COLO668 (cell line): ENCODE data around the gene COL27A1.
"Not testable (repeated sequence)": the region's sequence is repeated elsewhere in the genome, so short reads cannot be mapped to it uniquely, and the experiment has no call there.

Experiments used
- DNase-seq: peaks from one replicate; lab custom pipeline; 2025; ENCODE audit not compliant: unreplicated experiment; lab: John Stamatoyannopoulos, UW

COL27A1 gene

DNA sequence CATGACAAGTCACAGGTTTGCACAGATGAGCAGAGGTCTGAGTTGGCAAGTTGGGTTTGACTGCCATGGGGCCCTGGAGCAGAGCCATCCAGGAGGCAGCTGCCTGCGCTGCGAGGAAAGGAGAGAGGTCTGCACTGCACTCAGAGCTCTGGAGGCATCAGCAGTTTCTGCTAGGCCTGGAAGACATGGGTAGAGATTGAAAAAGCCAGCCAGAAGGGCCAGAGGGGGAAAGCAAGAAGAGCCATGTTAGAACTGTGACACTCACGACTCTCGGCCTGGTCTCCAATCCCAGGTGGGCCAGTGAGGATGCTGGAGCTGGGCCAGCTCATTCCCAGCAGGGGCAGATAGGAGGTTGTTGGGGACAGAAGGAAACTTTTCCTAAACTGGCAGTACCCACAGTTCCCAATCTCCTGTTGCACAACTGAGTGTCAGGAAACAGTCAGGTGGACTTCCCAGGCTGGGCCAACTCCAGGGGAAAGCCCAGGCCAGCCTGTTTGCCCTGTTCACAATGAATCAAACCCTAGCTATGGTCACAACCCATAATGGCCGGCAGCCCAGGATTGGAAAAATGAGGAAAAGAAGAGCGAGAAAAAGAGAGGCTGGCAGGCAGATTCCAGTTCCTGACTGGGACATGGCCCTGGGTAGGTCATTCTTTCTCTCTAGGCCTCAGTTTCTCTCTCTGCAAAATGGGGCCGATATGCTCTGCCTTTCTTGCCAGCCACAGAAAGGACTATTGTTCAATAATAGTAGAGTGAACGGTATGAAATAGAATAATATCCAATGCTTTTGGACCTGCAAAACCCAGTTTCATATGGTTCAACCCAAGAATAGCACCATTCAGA, 159.8 kb downstream of the COL27A1 start:
- no peak for DNase-seq

DNA sequence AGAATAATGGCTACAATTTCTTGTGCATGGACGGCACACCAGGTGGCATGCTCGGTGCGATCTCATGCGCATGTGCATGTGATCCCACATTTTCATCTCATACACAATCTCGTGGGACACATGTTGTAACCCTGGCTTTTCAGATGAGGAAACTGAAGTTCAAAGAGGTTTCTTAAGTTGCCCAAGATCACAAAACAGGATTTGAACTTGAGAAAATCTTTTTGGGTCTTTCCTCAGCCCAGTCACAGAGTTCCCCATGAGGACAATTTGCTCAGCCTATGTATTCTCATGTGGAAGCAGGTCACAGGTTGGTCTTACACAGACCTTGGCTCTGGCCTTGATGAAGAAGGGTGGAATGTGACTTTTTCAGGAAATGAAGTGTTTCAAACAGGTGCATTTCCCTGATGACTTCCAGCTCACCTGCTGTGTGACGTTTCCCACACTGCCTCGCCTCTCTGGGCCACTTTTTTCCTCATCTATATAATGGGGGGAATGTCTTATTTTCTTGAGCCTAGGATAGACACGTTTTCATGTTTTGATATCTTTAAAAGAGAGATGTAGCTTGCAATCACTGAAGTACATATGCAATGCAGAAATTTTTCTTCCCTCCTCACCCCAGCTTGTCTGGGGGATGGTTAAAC, 160.5 kb downstream of the COL27A1 start:
- no peak for DNase-seq

DNA sequence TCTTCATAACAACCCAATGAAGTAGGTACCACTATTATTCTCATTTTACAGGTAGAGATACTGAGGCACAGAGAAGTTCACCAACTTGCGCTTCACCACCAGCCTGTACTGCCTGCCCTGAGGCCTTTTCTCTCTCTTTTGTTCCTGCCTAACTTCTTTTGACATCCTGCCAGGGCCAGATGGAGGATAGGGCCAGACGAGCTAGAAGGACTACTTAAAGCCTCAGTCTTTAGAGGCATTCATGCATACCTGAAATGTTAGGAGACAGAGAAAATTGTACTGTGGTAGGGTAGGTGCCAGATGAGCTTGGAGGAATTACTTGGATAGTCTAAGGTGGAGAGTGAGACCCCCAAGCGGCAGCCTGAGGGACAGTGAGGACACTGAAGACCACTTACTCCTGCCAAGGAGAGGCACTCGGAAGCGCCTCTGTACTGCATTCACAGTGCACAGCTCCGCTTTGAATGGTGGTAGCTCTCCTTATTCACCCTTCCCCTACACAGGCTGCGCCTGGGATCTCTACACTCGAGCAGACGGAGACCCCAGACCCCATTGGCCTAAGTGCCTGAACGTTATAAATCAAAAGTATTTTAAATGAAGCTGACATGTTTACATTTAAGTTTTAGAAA, 161.4 kb downstream of the COL27A1 start:
- no peak for DNase-seq

DNA sequence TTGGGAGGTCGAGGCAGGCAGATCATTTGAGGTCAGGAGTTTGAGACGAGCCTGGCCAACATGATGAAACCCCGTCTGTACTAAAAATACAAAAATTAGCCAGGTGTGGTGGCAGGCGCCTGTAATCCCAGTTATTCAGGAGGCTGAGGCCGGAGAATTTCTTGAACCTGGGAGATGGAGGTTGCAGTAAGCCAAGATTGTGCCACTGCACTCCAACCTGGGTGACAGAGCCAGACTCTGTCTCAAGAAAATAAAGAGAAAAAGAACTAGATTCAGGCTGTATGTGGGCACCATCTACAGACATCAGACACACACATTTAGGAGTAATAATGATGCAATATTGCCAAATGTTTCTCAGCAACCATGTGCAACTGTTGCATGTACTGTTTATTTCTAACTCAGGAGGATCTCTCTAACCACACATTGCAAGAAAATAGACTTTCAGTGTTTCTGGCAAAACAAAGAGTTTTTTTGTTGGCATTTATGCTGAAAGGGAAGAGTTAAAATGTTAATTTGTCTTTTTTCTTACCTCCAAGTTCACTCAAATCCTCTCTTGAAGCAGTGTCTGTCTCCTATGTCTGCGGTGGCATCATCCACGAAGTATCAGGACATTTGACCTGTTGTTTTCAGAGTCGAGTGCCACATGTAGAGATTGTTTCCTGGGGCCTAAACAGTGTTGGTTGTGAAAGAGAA, 162.5 kb downstream of the COL27A1 start:
- no peak for DNase-seq

DNA sequence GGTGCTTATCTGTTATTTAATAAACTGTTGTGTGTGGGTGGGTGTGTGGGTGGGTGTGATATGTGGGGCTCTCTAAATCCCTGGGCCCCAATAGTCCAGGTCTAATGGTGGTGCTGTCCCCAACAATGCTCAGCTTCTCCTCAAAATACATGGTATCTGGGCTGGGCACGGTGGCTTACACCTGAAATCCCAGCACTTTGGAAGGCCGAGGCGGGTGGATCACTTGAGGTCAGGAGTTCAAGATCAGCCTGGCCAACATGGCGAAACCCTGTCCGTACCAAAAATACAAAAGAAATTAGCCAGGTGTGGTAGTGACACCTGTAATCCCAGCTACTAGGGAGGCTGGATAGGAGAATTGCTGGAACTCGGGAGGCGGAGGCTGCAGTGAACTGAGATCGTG, 163.1 kb downstream of the COL27A1 start:
- DNase-seq = no peak

DNA sequence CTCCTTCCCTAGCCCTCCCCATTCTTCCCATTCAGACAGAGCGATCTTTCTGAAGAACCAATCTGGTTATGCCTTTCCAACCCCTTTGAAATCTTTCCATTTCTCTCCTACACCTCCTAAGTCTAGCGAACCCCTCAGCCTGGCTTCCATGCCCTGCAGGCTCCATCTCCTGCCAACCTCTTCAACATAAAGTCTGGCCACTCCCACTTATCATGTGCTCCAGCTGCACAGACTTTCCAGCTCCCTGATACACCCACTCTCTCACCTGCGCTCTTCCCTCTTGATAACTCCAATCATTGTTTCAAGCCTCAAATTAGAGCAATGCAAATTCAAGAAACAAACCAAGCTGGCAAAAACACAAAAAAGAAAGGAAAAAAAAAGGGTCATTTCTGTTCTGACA, 163.8 kb downstream of the COL27A1 start:
- no peak for DNase-seq

DNA sequence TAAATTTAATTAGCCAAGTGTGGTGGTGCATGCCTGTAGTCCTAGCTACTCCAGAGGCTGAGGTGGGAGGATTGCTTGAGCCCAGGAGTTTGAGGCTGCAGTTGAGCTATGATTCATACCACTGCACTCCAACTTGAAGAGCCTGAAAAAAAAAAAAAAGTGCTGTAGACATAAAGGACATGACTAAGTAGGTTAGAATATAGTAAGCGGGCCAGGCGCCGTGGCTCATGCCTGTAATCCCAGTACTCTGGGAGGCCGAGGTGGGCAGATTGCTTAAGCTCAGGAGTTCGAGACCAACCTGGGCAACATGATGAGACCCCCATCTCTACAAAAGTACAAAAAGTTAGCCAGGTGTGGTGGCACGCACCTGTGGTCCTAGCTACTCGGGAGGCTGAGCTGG, 165.4 kb downstream of the COL27A1 start:
- DNase-seq = not testable (repeated sequence)

DNA sequence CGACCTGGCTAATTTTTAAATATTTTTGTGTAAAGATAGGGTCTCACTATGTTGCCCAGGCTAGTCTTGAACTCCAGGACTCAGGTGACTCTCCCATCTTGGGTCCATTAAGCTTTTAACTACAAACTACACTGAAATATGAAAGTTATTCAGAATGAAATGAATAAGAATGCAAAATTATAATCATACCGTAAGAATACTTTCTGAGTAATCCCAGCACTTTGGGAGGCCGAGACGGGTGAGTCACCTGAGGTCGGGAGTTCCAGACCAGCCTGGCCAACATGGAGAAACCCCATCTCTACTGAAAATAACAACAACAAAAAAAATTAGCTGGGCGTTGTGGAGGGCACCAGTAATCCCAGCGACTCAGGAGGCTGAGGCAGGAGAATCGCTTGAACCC, 166.4 kb downstream of the COL27A1 start:
- DNase-seq = no peak

DNA sequence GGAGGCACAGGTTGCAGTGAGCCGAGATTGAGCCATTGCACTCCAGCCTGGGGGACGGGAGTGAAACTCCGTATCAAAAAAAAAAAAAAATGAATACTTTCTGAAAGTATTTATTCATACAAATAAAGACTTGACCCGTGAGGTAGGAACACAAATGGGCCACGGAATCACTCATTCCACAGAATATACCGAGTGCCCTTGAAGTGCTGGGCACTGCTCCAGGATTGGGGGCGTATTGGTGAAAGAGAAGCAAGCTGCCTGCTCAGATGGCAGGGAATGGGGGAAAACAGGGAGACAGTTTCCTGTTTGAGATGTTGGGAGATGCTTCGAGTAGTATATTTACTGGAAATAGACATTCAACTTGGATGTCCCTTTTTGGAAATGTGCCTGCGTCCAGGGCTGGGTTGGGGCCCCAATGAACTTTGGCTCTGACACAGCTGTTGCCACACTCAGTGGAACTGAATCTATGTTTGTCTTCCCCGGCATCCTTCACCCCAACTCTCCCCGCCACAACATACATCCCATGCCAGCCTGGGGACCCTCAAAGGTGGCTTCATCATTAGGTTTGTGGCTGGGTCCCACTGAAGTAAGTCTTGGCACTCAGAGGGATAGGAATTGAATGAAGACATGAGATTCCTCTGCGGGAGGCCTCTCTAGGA, 167.0 kb downstream of the COL27A1 start:
- DNase-seq = not testable (repeated sequence)

DNA sequence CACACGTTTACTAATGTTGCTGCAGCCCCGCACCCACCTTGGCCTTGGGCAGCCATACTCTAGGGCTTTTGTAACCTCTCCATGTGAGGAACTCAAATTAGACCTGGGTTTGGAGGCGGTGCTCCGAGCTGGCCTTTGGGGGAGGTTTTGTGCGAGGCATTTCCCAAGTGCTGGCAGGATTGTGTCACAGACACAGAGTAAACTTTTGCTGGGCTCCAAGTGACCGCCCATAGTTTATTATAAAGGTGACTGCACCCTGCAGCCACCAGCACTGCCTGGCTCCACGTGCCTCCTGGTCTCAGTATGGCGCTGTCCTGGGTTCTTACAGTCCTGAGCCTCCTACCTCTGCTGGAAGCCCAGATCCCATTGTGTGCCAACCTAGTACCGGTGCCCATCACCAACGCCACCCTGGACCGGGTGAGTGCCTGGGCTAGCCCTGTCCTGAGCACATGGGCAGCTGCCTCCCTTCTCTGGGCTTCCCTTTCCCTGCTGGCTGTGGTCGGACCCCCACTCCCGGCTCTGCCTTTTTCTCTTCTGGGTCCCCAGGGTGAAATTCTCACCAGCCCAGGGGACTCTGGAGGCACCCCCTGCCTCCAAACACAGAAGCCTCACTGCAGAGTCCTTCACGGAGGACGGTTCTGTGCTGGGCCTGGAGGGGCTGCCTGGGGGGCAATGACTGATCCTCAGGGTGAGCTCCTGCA, 167.6 kb downstream of the COL27A1 start, which contains the start of gene ORM1:
Gene ORM1, plus strand, starts transcription at position 268 of the 701 bp plus-strand sequence. Its CDS starts 36 bp downstream, at position 304.
- not testable (repeated sequence) for DNase-seq

DNA sequence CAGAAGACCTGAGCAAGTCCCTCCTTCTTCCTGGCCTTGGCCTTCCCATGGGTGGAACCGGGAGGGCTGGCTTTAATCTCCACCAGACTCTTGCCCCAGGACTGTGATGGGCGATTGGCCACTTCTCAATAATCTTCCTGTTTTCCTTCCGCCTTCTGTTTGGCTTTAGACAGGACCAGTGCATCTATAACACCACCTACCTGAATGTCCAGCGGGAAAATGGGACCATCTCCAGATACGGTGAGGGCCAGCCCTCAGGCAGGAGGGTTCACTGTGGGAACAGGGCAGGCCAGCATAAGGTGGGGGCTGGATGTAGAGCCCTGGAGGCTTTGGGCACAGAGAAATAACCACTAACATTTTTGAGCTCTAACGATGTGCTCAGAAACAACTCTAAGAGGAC, 168.5 kb downstream of the COL27A1 start:
- not testable (repeated sequence) for DNase-seq

DNA sequence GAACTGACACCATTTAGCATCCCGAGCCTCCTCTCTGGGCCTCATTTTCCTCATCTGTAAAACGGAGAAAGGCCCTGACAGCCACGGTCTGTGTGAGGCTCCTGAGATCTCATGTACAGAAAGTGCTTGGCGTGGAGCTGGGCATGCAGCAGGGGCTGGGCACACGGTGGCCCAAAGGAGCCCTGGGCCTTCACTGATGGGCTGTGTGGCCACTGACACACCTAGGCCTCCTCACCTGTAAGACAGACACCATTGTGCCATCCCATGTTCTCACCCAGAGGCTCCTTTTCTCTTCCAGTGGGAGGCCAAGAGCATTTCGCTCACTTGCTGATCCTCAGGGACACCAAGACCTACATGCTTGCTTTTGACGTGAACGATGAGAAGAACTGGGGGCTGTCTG, 169.2 kb downstream of the COL27A1 start:
- DNase-seq = no peak

DNA sequence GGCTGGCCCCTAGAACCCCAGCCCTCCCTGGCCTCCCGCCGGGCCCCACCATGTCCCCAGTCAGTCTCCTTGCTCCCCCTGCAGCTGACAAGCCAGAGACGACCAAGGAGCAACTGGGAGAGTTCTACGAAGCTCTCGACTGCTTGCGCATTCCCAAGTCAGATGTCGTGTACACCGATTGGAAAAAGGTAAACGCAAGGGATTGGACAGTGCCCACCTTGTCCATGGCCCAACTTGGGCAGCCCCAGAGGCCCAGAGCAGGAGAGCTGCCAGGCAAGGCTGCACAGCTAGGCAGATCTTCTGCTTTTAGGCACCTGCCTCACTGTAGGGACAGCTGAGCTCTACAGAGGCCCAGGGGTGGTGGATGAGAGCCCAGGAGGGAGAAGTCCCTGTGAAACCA, 169.6 kb downstream of the COL27A1 start:
- DNase-seq = not testable (repeated sequence)

DNA sequence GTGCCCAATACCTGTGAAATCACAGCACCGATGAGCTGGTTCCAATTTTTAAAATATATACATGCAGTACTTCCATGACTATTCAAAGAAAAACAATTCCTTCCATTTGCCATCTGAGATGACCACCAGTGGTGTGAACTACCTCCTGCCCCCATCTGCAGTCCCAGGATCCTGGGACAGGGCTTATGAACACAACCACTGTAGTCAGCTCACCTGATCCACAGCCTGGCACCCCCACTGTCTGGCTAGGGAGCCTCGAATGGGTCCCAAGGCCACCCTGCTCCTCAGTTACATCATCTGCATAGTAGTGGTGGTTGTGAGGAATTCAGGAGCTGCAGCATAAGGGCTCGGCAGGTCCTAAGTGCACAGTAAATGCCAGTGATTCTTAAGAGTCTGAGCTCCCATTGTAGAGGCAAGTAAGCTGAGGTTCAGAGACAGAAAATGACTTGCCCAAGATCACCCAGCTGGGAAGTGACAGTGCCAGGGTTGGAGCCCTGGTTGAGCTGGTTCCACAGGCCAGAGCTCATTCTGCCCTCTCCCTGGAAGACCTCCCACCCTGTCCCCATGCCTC, 170.4 kb downstream of the COL27A1 start:
- not testable (repeated sequence) for DNase-seq

DNA sequence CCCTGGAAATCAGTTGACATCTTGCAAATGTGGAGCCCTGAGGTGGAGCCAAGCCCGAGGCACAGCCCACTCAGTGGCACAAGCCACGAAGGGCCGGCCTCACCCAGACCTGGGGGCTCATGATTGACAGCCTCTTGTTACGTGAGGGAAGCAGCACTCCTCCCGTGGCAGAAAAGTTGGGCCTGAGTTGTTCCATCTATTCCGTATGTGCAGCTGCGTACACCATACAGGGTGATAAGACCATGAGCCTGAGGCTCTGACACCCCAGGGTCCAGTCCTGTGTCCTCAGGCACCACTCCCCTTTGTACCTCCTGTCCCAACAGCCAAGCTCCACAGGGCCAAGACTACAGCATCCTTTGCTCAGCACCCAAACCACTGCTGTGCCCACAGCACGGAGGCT, 172.4 kb downstream of the COL27A1 start:
- DNase-seq = no peak

DNA sequence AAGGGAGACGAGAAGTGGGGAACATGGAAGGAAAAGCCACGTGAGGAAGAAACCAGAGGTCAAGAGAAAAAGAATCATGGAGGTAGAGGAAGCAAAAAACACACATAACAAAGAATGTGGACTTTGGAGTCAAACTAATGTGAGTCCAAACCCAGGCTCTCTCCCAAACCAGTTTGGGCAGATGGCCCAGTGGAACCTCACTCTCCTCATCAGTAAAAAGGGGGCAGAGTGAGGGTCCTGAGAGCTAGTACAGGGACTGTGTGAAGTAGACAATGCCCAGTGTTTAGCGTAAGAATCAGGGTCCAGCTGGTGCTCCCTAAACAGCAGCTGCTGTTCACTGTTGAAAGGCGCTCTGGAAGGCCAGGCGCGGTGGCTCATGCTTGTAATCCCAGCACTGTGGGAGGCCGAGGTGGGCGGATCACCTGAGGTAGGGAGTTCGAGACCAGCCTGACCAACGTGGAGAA, 173.1 kb downstream of the COL27A1 start:
- DNase-seq = not testable (repeated sequence)

DNA sequence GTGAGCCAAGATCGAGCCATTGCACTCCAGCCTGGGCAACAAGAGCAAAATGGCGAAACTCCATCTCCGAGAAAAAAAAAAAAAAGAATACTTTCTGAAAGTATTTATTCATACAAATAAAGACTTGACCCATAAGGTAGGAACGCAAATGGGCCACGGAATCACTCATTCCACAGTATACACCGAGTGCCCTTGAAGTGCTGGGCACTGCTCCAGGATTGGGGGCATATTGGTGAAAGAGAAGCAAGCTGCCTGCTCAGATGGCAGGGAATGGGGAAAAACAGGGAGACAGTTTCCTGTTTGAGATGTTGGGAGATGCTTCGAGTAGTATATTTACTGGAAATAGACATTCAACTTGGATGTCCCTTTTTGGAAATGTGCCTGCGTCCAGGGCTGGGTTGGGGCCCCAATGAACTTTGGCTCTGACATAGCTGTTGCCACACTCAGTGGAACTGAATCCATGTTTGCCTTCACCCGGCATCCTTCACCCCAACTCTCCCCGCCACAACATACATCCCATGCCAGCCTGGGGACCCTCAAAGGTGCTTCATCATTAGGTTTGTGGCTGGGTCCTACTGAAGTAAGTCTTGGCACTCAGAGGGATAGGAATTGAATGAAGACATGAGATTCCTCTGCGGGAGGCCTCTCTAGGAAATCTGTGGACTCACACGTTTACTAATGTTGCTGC, 173.7 kb downstream of the COL27A1 start:
- DNase-seq = not testable (repeated sequence)

DNA sequence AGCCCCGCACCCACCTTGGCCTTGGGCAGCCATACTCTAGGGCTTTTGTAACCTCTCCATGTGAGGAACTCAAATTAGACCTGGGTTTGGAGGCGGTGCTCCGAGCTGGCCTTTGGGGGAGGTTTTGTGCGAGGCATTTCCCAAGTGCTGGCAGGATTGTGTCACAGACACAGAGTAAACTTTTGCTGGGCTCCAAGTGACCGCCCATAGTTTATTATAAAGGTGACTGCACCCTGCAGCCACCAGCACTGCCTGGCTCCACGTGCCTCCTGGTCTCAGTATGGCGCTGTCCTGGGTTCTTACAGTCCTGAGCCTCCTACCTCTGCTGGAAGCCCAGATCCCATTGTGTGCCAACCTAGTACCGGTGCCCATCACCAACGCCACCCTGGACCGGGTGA, 174.3 kb downstream of the COL27A1 start, which contains the start of gene ORM2:
Gene ORM2, plus strand, starts transcription at position 245 of the 398 bp plus-strand sequence. Its CDS starts 36 bp downstream, at position 281.
- DNase-seq = not testable (repeated sequence)

DNA sequence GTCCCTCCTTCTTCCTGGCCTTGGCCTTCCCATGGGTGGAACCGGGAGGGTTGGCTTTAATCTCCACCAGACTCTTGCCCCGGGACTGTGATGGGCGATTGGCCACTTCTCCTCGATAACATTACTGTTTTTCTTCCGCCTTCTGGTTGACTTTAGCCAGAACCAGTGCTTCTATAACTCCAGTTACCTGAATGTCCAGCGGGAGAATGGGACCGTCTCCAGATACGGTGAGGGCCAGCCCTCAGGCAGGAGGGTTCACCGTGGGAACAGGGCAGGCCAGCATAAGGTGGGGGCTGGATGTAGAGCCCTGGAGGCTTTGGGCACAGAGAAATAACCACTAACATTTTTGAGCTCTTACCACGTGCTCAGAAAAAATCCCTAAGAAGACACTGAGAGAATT, 175.3 kb downstream of the COL27A1 start:
- DNase-seq = no peak
